Smooth muscle cell (in vitro differentiated cells): Measurements from ENCODE around the gene EEF1AKMT3. TPM values are rescaled to one million over a fixed set of nuclear protein-coding genes. Genes with fewer than 3 reads are reported as not detected.

Source experiments
- DNase-seq: peaks from one replicate; lab custom pipeline; 2025; ENCODE audit not compliant: unreplicated experiment; lab: John Stamatoyannopoulos, UW
- H2AFZ ChIP-seq: fragments of 200-600 bp; sonication (generic); 2 replicates; pipeline ENCODE4 v1.6.0; 2016; ENCODE audit warnings: antibody characterized with exemption, low read depth, mild to moderate bottlenecking
- H3F3A ChIP-seq: fragments of 200-600 bp; sonication (generic); 2 replicates; pipeline ENCODE4 v1.6.0; 2017; ENCODE audit warnings: antibody characterized with exemption, low read depth
- H3K27ac ChIP-seq: fragments of 200-600 bp; sonication (generic); 2 replicates; pipeline ENCODE4 v1.5.1; 2016; ENCODE audit warnings: low read depth, mild to moderate bottlenecking
- H3K27me3 ChIP-seq: fragments of 200-600 bp; sonication (generic); 2 replicates; pipeline ENCODE4 v1.6.1; 2016; ENCODE audit warnings: low read depth, mild to moderate bottlenecking
- H3K36me3 ChIP-seq: fragments of 200-600 bp; sonication (generic); 2 replicates; pipeline ENCODE4 v1.5.1; 2016; ENCODE audit warnings: low read depth
- H3K4me1 ChIP-seq: fragments of 200-600 bp; sonication (generic); 2 replicates; pipeline ENCODE4 v1.5.1; 2016; ENCODE audit warnings: low read depth
- H3K4me2 ChIP-seq: fragments of 200-600 bp; sonication (generic); 2 replicates; pipeline ENCODE4 v1.6.0; 2016; ENCODE audit warnings: mild to moderate bottlenecking
- H3K4me3 ChIP-seq: fragments of 200-600 bp; sonication (generic); 2 replicates; pipeline ENCODE4 v1.5.1; 2016; ENCODE audit warnings: mild to moderate bottlenecking
- H3K79me2 ChIP-seq: fragments of 200-600 bp; sonication (generic); 2 replicates; pipeline ENCODE4 v1.6.0; 2016; ENCODE audit warnings: low read depth, mild to moderate bottlenecking
- H3K9ac ChIP-seq: fragments of 200-600 bp; sonication (generic); 2 replicates; pipeline ENCODE4 v1.6.0; 2016; ENCODE audit warnings: low read depth
- H3K9me3 ChIP-seq: fragments of 200-600 bp; sonication (generic); replicated peaks from 2 replicates; pipeline ENCODE4 v1.5.1; 2016; ENCODE audit warnings: low read depth
- H4K20me1 ChIP-seq: fragments of 200-600 bp; sonication (generic); 2 replicates; pipeline ENCODE4 v1.6.0; 2016; ENCODE audit warnings: low read depth
- CTCF ChIP-seq: fragments of 200-600 bp; sonication (generic); IDR thresholded peaks from 2 replicates; pipeline ENCODE4 v1.5.1; 2017; ENCODE audit warnings: borderline replicate concordance, mild to moderate bottlenecking, antibody characterized with exemption; ENCODE audit not compliant: insufficient read depth, poor library complexity, severe bottlenecking
- WGBS: methylation state at CpG from one replicate; pipeline ENCODE4 v1.1.7; 2016; ENCODE audit warnings: low lambda C conversion rate; 5-methylcytosine and 5-hydroxymethylcytosine counted together
- polyA plus RNA-seq: library from polyadenylated mRNA; unstranded; fragments of >200 nt; fragmentation: Nextera tagmentation; extraction: Ambion mirVana; gene quantifications from 2 replicates; pipeline ENCODE4 v1.2.1, GENCODE V29; 2016
- total RNA-seq: library from RNA; depleted of rRNA; stranded (reverse); fragments of >200 nt; gene quantifications from 2 replicates; pipeline ENCODE4 v1.2.3, GENCODE V29; 2014

The EEF1AKMT3 gene
- total and polyA plus RNA-seq, 2 experiments from 2014 or later, result 8.0 to 9.0 TPM

- Histone ChIP-seq H3K27ac (no peak overlapping the region), H3K4me2 (no peak overlapping the region), H4K20me1 (no peaks in the 10 kb centered on the region), H3K4me3 (no peak overlapping the region), H3K4me1 (no peaks in the 10 kb centered on the region), H3K9ac (no peak overlapping the region), H3K79me2 (no peaks in the 10 kb centered on the region), H3K9me3 (no peaks in the 10 kb centered on the region), H3F3A (no peaks in the 10 kb centered on the region), H2AFZ (no peak overlapping the region), H3K36me3 (no peaks in the 10 kb centered on the region), H3K27me3 (no peaks in the 10 kb centered on the region)
- no peak for TF ChIP-seq CTCF
- 94% methylated on average over 3 of the region's 3 CpGs for WGBS
- no peak for DNase-seq
Observed at GRCh38 chr12:57806677-57807076, 34.3 kb downstream of the EEF1AKMT3 start.

GRCh38 chr12:57807285-57807684 lies 34.9 kb downstream of the EEF1AKMT3 start:
- DNase-seq, result no peak
- WGBS, result 90% methylated on average over 9 of the region's 9 CpGs
- no peaks in the 10 kb centered on the region for H3F3A ChIP-seq
- no peak overlapping the region for H3K4me2 ChIP-seq
- H3K9ac ChIP-seq, result no peak overlapping the region
- no peaks in the 10 kb centered on the region for H3K36me3 ChIP-seq
- TF ChIP-seq CTCF, result no peak
- no peak overlapping the region for H3K27ac ChIP-seq
- no peaks in the 10 kb centered on the region for H4K20me1 ChIP-seq
- no peak overlapping the region for H2AFZ ChIP-seq
- no peaks in the 10 kb centered on the region for H3K9me3 ChIP-seq
- no peaks in the 10 kb centered on the region for H3K4me1 ChIP-seq
- no peaks in the 10 kb centered on the region for H3K27me3 ChIP-seq
- H3K4me3 ChIP-seq, result no peak overlapping the region
- no peaks in the 10 kb centered on the region for H3K79me2 ChIP-seq

GRCh38 chr12:57808351-57808750 lies 35.9 kb downstream of the EEF1AKMT3 start:
- no peak overlapping the region for H3K27ac ChIP-seq
- no peaks in the 10 kb centered on the region for H3K9me3 ChIP-seq
- H3K36me3 ChIP-seq, result no peaks in the 10 kb centered on the region
- no peak overlapping the region for H2AFZ ChIP-seq
- no peak overlapping the region for H3K4me3 ChIP-seq
- no peak for DNase-seq
- no peaks in the 10 kb centered on the region for H3K4me1 ChIP-seq
- H3K27me3 ChIP-seq, result no peaks in the 10 kb centered on the region
- no peak overlapping the region for H3K4me2 ChIP-seq
- no peaks in the 10 kb centered on the region for H3F3A ChIP-seq
- H3K79me2 ChIP-seq, result no peaks in the 10 kb centered on the region
- no peaks in the 10 kb centered on the region for H4K20me1 ChIP-seq
- 85% methylated on average over 5 of the region's 5 CpGs for WGBS
- H3K9ac ChIP-seq, result no peak overlapping the region
- no peak for TF ChIP-seq CTCF

GRCh38 chr12:57809425-57809824 lies 37.0 kb downstream of the EEF1AKMT3 start:
- no peaks in the 10 kb centered on the region for H3K27me3 ChIP-seq
- H4K20me1 ChIP-seq, result no peaks in the 10 kb centered on the region
- no peak overlapping the region for H3K9ac ChIP-seq
- no peaks in the 10 kb centered on the region for H3K9me3 ChIP-seq
- DNase-seq, result no peak
- no peak overlapping the region for H3K4me2 ChIP-seq
- H3K4me1 ChIP-seq, result no peaks in the 10 kb centered on the region
- H2AFZ ChIP-seq, result no peak overlapping the region
- H3K36me3 ChIP-seq, result no peaks in the 10 kb centered on the region
- H3K4me3 ChIP-seq, result no peak overlapping the region
- no peaks in the 10 kb centered on the region for H3K79me2 ChIP-seq
- 97% methylated on average over 3 of the region's 3 CpGs for WGBS
- no peak overlapping the region for H3K27ac ChIP-seq
- TF ChIP-seq CTCF, result no peak
- H3F3A ChIP-seq, result no peaks in the 10 kb centered on the region
